HCT116 (cell line): ENCODE results near the gene ATF7IP. TPM values are rescaled to one million over a fixed set of nuclear protein-coding genes. Genes with fewer than 3 reads are reported as not detected.

Experiments used
- ATAC-seq: fragments of 200-7000 bp; cut with Tn5 transposase; 2 replicates; pipeline ENCODE4 v1.9.1; 2020; ENCODE audit warnings: mild to moderate bottlenecking, moderate library complexity
- BruUV-seq: library from RNA; stranded (reverse); fragments of 400-500 nt; replicated peaks from 2 replicates; lab custom pipeline; 2021; lab: Mats Ljungman, UMichigan
- CTCF ChIA-PET: fragments of 300-600 bp; sonication (Branson Sonifier 250); formaldehyde crosslinking; loops from one replicate; lab custom pipeline; 2021; ENCODE audit warnings: antibody characterized with exemption; lab: Charles Lee
- POLR2A ChIA-PET: fragments of 300-600, 350-600 bp; sonication (Branson Sonifier 250); formaldehyde crosslinking; loops from one replicate; lab custom pipeline; 2021; ENCODE audit warnings: antibody characterized with exemption; lab: Charles Lee
- RAD21 ChIA-PET, 2 experiments: fragments of 300-600 bp; sonication (Branson Sonifier 250); formaldehyde crosslinking; loops; one replicate each; lab custom pipeline; 2023; ENCODE audit warnings: low total read pairs in 2 of 2; ENCODE audit not compliant: uncharacterized antibody in 2 of 2, unreplicated experiment in 2 of 2, low non-redundant PET in 1 of 2; lab: Charles Lee
- DNase-seq: peaks from one replicate; pipeline ENCODE4 v3.0.0-alpha.2; 2010; ENCODE audit warnings: low read depth, low spot score
- H2AFZ ChIP-seq: fragments of 200-600 bp; shearing (Covaris generic), sonication (generic); 2 replicates; pipeline ENCODE4 v1.6.1; 2017; ENCODE audit warnings: low read depth, mixed run types, mixed read lengths, antibody characterized with exemption, low read length; ENCODE audit not compliant: poor library complexity, severe bottlenecking
- H3K27ac ChIP-seq: 2 replicates; pipeline ENCODE4 v1.5.1; 2012; ENCODE audit warnings: low read depth, low read length
- H3K27me3 ChIP-seq: fragments of 200-600 bp; sonication (generic); 2 replicates; pipeline ENCODE4 v1.6.1; 2016; ENCODE audit warnings: mixed run types, low read length, mixed read lengths; ENCODE audit not compliant: insufficient read depth
- H3K36me3 ChIP-seq, 2 experiments: fragments of 200-500 bp in 1 of 2; fragments of 200-600 bp in 1 of 2; sonication (Bioruptor generic) in 1 of 2; sonication (generic) in 1 of 2; 2 replicates each; pipeline versions ENCODE4 v1.5.1 to v1.6.1; 2014 to 2016; ENCODE audit warnings: low read length in 2 of 2, inconsistent platforms in 1 of 2, mixed read lengths in 1 of 2, mixed run types in 1 of 2; ENCODE audit not compliant: insufficient read depth in 2 of 2, control insufficient read depth in 1 of 2
- H3K4me1 ChIP-seq, 2 experiments: fragments of 200-600 bp in 1 of 2; sonication (generic) in 1 of 2; 2 replicates each; pipeline versions ENCODE4 v1.5.1 to v1.6.1; 2012 to 2017; ENCODE audit warnings: low read length in 2 of 2, inconsistent platforms in 1 of 2, mild to moderate bottlenecking in 1 of 2, mixed read lengths in 1 of 2, mixed run types in 1 of 2, moderate library complexity in 1 of 2; ENCODE audit not compliant: insufficient read depth in 2 of 2, control insufficient read depth in 1 of 2
- H3K4me2 ChIP-seq: fragments of 200-600 bp; sonication (generic); 2 replicates; pipeline ENCODE4 v1.6.1; 2017; ENCODE audit warnings: mixed run types, low read length, mixed read lengths
- H3K4me3 ChIP-seq, 2 experiments: fragments of 200-600 bp in 1 of 2; sonication (generic) in 1 of 2; replicated peaks in 1 of 2; 2 replicates each; pipeline ENCODE4 v1.5.1; 2011 to 2016; ENCODE audit warnings: low read length in 2 of 2, control low read depth in 1 of 2, low read depth in 1 of 2, mild to moderate bottlenecking in 1 of 2, mixed read lengths in 1 of 2, mixed run types in 1 of 2
- H3K79me2 ChIP-seq: fragments of 200-600 bp; sonication (generic); 2 replicates; pipeline ENCODE4 v1.6.1; 2017; ENCODE audit warnings: mild to moderate bottlenecking, mixed run types, low read length, moderate library complexity, mixed read lengths; ENCODE audit not compliant: insufficient read depth
- H3K9ac ChIP-seq: fragments of 200-600 bp; sonication (generic); 2 replicates; pipeline ENCODE4 v1.6.1; 2016; ENCODE audit warnings: low read length, mixed read lengths
- H3K9me2 ChIP-seq: fragments of 200-600 bp; sonication (generic), shearing (Covaris generic); 2 replicates; pipeline ENCODE4 v1.6.1; 2017; ENCODE audit warnings: mixed run types, mild to moderate bottlenecking, moderate library complexity; ENCODE audit not compliant: insufficient read depth
- H3K9me3 ChIP-seq, 2 experiments: fragments of 200-500 bp in 1 of 2; fragments of 200-600 bp in 1 of 2; sonication (Bioruptor generic) in 1 of 2; sonication (generic) in 1 of 2; 2 replicates each; pipeline ENCODE4 v1.6.1; 2014 to 2017; ENCODE audit warnings: low read length in 2 of 2, mixed read lengths in 2 of 2, inconsistent platforms in 1 of 2, low read depth in 1 of 2, mild to moderate bottlenecking in 1 of 2, mixed run types in 1 of 2, moderate library complexity in 1 of 2; ENCODE audit not compliant: control insufficient read depth in 1 of 2, insufficient read depth in 1 of 2
- H4K20me1 ChIP-seq: fragments of 200-600 bp; sonication (generic), shearing (Covaris generic); 2 replicates; pipeline ENCODE4 v1.6.1; 2017; ENCODE audit warnings: mixed run types, mild to moderate bottlenecking, moderate library complexity; ENCODE audit not compliant: insufficient read depth
- CBX3 ChIP-seq: IDR thresholded peaks from 2 replicates; pipeline ENCODE4 v1.6.1; 2012; ENCODE audit warnings: low read depth
- EGR1 ChIP-seq: IDR thresholded peaks from 2 replicates; pipeline ENCODE4 v1.6.1; 2012; ENCODE audit warnings: low read depth
- ELF1 ChIP-seq: IDR thresholded peaks from 2 replicates; pipeline ENCODE4 v1.6.1; 2012; ENCODE audit warnings: low read depth, borderline replicate concordance
- EZH2 ChIP-seq: fragments of 200-600 bp; sonication (generic); IDR thresholded peaks from 2 replicates; pipeline ENCODE4 v1.6.1; 2017; ENCODE audit warnings: antibody characterized with exemption, mixed run types
- EZH2phosphoT487 ChIP-seq: fragments of 200-600 bp; IDR thresholded peaks from 2 replicates; pipeline ENCODE4 v1.6.1; 2018; ENCODE audit warnings: antibody characterized with exemption, borderline replicate concordance
- FOSL1 ChIP-seq: IDR thresholded peaks from 2 replicates; pipeline ENCODE4 v1.6.1; 2012; ENCODE audit warnings: low read depth
- JUND ChIP-seq: IDR thresholded peaks from 2 replicates; pipeline ENCODE4 v1.6.1; 2012
- POLR2A ChIP-seq: IDR thresholded peaks from 2 replicates; pipeline ENCODE4 v1.7.0; 2011; ENCODE audit warnings: borderline replicate concordance; ENCODE audit not compliant: insufficient read depth, insufficient read length; ENCODE audit errors: extremely low read depth
- POLR2AphosphoS5 ChIP-seq: IDR thresholded peaks from 2 replicates; pipeline ENCODE4 v1.6.1; 2011; ENCODE audit warnings: mild to moderate bottlenecking, low read depth, low read length, moderate library complexity
- RAD21 ChIP-seq: IDR thresholded peaks from 2 replicates; pipeline ENCODE4 v1.6.1; 2012; ENCODE audit warnings: low read depth, mild to moderate bottlenecking
- SIN3A ChIP-seq: IDR thresholded peaks from 2 replicates; pipeline ENCODE4 v1.6.1; 2012; ENCODE audit warnings: low read depth
- SP1 ChIP-seq: IDR thresholded peaks from 2 replicates; pipeline ENCODE4 v1.6.1; 2012; ENCODE audit warnings: low read depth
- TCF7L2 ChIP-seq: IDR thresholded peaks from 2 replicates; pipeline ENCODE4 v1.7.0; 2011; ENCODE audit warnings: borderline replicate concordance, inconsistent platforms; ENCODE audit not compliant: insufficient read depth, insufficient read length; ENCODE audit errors: extremely low read depth
- ZFX ChIP-seq: fragments of 450-650 bp; IDR thresholded peaks from 2 replicates; pipeline ENCODE4 v1.6.1; 2017
- ZNF274 ChIP-seq: fragments of 200-500 bp; sonication (Bioruptor generic); IDR thresholded peaks from 2 replicates; pipeline ENCODE4 v1.6.1; 2014; ENCODE audit warnings: mild to moderate bottlenecking, low read depth, low read length, inconsistent platforms
- intact Hi-C: fragments of 100-400 bp; cut with micrococcal nuclease; formaldehyde crosslinking; loops from 2 replicates; pipeline ENCODE4 v1.10.0; 2022
- total RNA-seq: library from RNA; stranded (reverse); gene quantifications from one replicate; pipeline ENCODE4 v1.2.1, GENCODE V29; 2021; ENCODE audit not compliant: unreplicated experiment
- TF ChIP-seq, protein P1 (sequence below): IDR thresholded peaks from 2 replicates; pipeline ENCODE4 v1.6.1; 2012; ENCODE audit warnings: low read depth
- TF ChIP-seq, protein P2 (sequence below): IDR thresholded peaks from 2 replicates; pipeline ENCODE4 v1.6.1; 2011; ENCODE audit warnings: mild to moderate bottlenecking, low read length, moderate library complexity; ENCODE audit not compliant: insufficient replicate concordance; ENCODE audit errors: extremely low read depth
- TF ChIP-seq, protein P3 (sequence below): IDR thresholded peaks from 2 replicates; pipeline ENCODE4 v1.6.1; 2012

ATF7IP gene
- total RNA-seq, 1 experiment from 2014 or later: 38.6 TPM

DNA sequence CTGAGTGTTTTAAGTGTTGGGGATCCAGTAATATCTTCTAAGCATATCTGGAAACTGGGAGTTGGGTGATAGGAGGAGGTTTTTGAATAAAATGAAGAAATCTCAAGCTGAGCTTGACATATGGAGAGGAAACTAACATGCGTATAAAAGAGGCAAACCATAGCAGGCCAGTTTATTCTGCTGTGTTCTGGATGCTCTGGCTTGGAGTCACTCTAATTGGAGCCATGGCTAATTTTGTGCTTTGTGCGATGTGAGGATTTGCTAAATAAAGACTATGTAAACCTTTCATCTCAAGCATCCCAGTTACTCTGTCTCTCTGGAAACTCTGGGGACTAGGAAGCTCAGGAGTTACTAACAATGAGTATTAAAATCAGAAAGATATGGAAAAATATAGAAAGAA lies 66.5 kb downstream of the ATF7IP start (continued):
- TF ChIP-seq, protein P1, sequence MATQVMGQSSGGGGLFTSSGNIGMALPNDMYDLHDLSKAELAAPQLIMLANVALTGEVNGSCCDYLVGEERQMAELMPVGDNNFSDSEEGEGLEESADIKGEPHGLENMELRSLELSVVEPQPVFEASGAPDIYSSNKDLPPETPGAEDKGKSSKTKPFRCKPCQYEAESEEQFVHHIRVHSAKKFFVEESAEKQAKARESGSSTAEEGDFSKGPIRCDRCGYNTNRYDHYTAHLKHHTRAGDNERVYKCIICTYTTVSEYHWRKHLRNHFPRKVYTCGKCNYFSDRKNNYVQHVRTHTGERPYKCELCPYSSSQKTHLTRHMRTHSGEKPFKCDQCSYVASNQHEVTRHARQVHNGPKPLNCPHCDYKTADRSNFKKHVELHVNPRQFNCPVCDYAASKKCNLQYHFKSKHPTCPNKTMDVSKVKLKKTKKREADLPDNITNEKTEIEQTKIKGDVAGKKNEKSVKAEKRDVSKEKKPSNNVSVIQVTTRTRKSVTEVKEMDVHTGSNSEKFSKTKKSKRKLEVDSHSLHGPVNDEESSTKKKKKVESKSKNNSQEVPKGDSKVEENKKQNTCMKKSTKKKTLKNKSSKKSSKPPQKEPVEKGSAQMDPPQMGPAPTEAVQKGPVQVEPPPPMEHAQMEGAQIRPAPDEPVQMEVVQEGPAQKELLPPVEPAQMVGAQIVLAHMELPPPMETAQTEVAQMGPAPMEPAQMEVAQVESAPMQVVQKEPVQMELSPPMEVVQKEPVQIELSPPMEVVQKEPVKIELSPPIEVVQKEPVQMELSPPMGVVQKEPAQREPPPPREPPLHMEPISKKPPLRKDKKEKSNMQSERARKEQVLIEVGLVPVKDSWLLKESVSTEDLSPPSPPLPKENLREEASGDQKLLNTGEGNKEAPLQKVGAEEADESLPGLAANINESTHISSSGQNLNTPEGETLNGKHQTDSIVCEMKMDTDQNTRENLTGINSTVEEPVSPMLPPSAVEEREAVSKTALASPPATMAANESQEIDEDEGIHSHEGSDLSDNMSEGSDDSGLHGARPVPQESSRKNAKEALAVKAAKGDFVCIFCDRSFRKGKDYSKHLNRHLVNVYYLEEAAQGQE: no peak
- no peak for TF ChIP-seq POLR2A
- TF ChIP-seq ZFX: no peak
- TF ChIP-seq ELF1: no peak
- no peak for TF ChIP-seq SIN3A
- no peak for TF ChIP-seq FOSL1

DNA sequence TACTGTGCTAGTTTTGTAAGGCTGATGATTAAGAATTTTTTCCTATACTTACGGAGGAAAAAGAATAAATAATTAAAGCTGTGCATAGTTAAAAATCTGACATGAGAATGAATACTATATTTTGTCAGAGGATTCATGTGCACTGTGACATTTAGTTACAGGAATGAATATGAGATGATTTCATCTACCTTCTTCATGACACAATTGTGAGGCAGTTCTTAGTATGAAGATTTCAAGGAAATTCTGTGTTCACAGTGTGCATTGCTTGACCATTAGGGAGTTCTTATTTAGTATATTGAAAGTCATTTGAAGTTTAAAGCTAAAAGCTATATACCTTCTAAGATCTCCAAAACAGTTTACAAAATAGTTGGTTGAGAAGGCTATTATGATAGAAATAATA lies 70.1 kb downstream of the ATF7IP start:
- no peak for TF ChIP-seq TCF7L2
- no peak for TF ChIP-seq JUND
- TF ChIP-seq EZH2: no peak
- TF ChIP-seq SP1: no peak
- TF ChIP-seq ELF1: no peak
- no peak for TF ChIP-seq ZFX
- TF ChIP-seq EZH2phosphoT487: no peak
- TF ChIP-seq, protein P2, sequence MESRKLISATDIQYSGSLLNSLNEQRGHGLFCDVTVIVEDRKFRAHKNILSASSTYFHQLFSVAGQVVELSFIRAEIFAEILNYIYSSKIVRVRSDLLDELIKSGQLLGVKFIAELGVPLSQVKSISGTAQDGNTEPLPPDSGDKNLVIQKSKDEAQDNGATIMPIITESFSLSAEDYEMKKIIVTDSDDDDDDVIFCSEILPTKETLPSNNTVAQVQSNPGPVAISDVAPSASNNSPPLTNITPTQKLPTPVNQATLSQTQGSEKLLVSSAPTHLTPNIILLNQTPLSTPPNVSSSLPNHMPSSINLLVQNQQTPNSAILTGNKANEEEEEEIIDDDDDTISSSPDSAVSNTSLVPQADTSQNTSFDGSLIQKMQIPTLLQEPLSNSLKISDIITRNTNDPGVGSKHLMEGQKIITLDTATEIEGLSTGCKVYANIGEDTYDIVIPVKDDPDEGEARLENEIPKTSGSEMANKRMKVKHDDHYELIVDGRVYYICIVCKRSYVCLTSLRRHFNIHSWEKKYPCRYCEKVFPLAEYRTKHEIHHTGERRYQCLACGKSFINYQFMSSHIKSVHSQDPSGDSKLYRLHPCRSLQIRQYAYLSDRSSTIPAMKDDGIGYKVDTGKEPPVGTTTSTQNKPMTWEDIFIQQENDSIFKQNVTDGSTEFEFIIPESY: no peak
- no peak for TF ChIP-seq RAD21
- no peak for TF ChIP-seq EGR1
- TF ChIP-seq ZNF274: no peak
- TF ChIP-seq CBX3: no peak
- TF ChIP-seq, protein P3, sequence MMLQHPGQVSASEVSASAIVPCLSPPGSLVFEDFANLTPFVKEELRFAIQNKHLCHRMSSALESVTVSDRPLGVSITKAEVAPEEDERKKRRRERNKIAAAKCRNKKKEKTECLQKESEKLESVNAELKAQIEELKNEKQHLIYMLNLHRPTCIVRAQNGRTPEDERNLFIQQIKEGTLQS: no peak
- TF ChIP-seq POLR2AphosphoS5: no peak
- TF ChIP-seq, all 23 proteins: peak for 0
- no peak overlapping the region for H3K4me3 ChIP-seq
- H3K27ac ChIP-seq: no peak overlapping the region
- no peaks in the 10 kb centered on the region for H3K9me2 ChIP-seq
- ATAC-seq (no peak), DNase-seq (no peak)
- no peaks in the 10 kb centered on the region for H3K4me1 ChIP-seq
- H3K79me2 ChIP-seq: peaks cover 29% of the 10 kb centered on the region
- no peaks in the 10 kb centered on the region for H3K9me3 ChIP-seq
- CTCF ChIA-PET: no interaction called here
- no TSS peak for BruUV-seq
- H4K20me1 ChIP-seq: no peaks in the 10 kb centered on the region
- no peak overlapping the region for H3K4me2 ChIP-seq
- intact Hi-C loops: no loop called here
- peaks cover 0 to 5% of the 10 kb centered on the region in 2 experiments; a peak in 2 of 4 replicates for H3K36me3 ChIP-seq
- no peak overlapping the region for H2AFZ ChIP-seq
- H3K9ac ChIP-seq: no peak overlapping the region
- POLR2A ChIA-PET: no interaction called here
- H3K27me3 ChIP-seq: no peaks in the 10 kb centered on the region
- RAD21 ChIA-PET: no interaction called here
